Lower leg skin (tissue), 3 donors: ENCODE measurements around the gene PRKAR1B.

Experiments
- CTCF ChIP-seq, 3 donors: fragments of 450-650 bp; IDR thresholded peaks; one replicate each; pipeline ENCODE4 v1.5.1; 2016; ENCODE audit warnings: antibody characterized with exemption in 3 of 3, mild to moderate bottlenecking in 3 of 3, moderate library complexity in 2 of 3
- POLR2A ChIP-seq, 2 donors: fragments of 450-650 bp; IDR thresholded peaks; one replicate each; pipeline ENCODE4 v1.6.1; 2016 to 2017; ENCODE audit warnings: antibody characterized with exemption in 2 of 2, mild to moderate bottlenecking in 1 of 2, moderate library complexity in 1 of 2

- TF ChIP-seq CTCF (IDR thresholded peaks at IDR 0.05) (no peak), POLR2A (IDR thresholded peaks at IDR 0.05) (no peak)
Measured at GRCh38 chr7:724298-724697, 2.8 kb downstream of the PRKAR1B start.
